HepG2 (cell line): ENCODE data around the gene ZDHHC9. TPM values are rescaled to one million over a fixed set of nuclear protein-coding genes. Genes with fewer than 3 reads are reported as not detected.

Experiments used
- polyA plus RNA-seq, 8 experiments: library from polyadenylated mRNA; depleted of rRNA in 3 of 8; stranded (reverse) in 7 of 8; unstranded in 1 of 8; fragments of >200 nt; fragmentation: Illumina TruSeq in 4 of 8; extraction: Trizol in 4 of 8; gene quantifications; 2 replicates each; pipeline versions ENCODE4 v1.2.1 to v1.2.3, GENCODE V29; 2011 to 2016; ENCODE audit warnings: low read depth in 4 of 8, missing spikeins in 1 of 8, mixed read lengths in 1 of 8; ENCODE audit not compliant: insufficient read depth in 1 of 8
- small RNA-seq, 3 experiments: library from RNA; depleted of rRNA; stranded (forward); fragments of <200 nt; gene quantifications; one replicate each; pipeline ENCODE3, GENCODE V24; 2012; ENCODE audit warnings: low read depth in 2 of 3, low replicate concordance in 1 of 3; ENCODE audit not compliant: insufficient read length in 3 of 3, insufficient read depth in 2 of 3
- total RNA-seq, 5 experiments: library from RNA; depleted of rRNA; stranded (reverse); fragments of >200 nt; fragmentation: Illumina TruSeq; extraction: Trizol; gene quantifications; 2 replicates each; pipeline ENCODE4 v1.2.3, GENCODE V29; 2016; ENCODE audit warnings: low read depth in 1 of 5

Gene ZDHHC9
- total and polyA plus RNA-seq, 2 of the 13 experiments (the other 11 are each of a cell fraction or from before 2014, with no cell fraction given): 28.3 to 53.1 TPM

Small RNA genes lying within 50 kb of the gene (small RNA-seq; reads per million reads assigned to genes)
- 0 reads per million in 3 experiments for gene RF00017

Other genes with a start within 250 kb of the ZDHHC9 start
- gene APLN, start 188.9 kb downstream of the ZDHHC9 start, total RNA-seq (2016; rRNA removed; fragmentation: Illumina TruSeq; extraction: Trizol): 0.02 TPM in 1 of 2 replicates, not detected in the other
- 0.17 and 0.26 TPM in 2 replicates for gene APLN, start 188.9 kb downstream of the ZDHHC9 start, polyA plus RNA-seq (2011; rRNA removed)
- gene XPNPEP2, start 104.9 kb downstream of the ZDHHC9 start, total RNA-seq (2016; rRNA removed; fragmentation: Illumina TruSeq; extraction: Trizol): 0.49 and 1.1 TPM in 2 replicates
- gene XPNPEP2, start 104.9 kb downstream of the ZDHHC9 start, polyA plus RNA-seq (2011; rRNA removed): 1.8 and 3.8 TPM in 2 replicates
- not detected in 2 replicates for gene SASH3, start 63.9 kb downstream of the ZDHHC9 start, total RNA-seq (2016; rRNA removed; fragmentation: Illumina TruSeq; extraction: Trizol)
- gene SASH3, start 63.9 kb downstream of the ZDHHC9 start, polyA plus RNA-seq (2011; rRNA removed): 0.08 and 0.09 TPM in 2 replicates
- gene UTP14A, start 62.3 kb upstream of the ZDHHC9 start, total RNA-seq (2016; rRNA removed; fragmentation: Illumina TruSeq; extraction: Trizol): 19.0 and 27.4 TPM in 2 replicates
- gene UTP14A, start 62.3 kb upstream of the ZDHHC9 start, polyA plus RNA-seq (2011; rRNA removed): 6.5 and 7.4 TPM in 2 replicates
- 1.4 and 4.1 TPM in 2 replicates for gene BCORL1, start 138.7 kb upstream of the ZDHHC9 start, total RNA-seq (2016; rRNA removed; fragmentation: Illumina TruSeq; extraction: Trizol)
- 0.67 and 0.71 TPM in 2 replicates for gene BCORL1, start 138.7 kb upstream of the ZDHHC9 start, polyA plus RNA-seq (2011; rRNA removed)